Measurements from ENCODE around the gene EGFR.

EGFR gene

DNA sequence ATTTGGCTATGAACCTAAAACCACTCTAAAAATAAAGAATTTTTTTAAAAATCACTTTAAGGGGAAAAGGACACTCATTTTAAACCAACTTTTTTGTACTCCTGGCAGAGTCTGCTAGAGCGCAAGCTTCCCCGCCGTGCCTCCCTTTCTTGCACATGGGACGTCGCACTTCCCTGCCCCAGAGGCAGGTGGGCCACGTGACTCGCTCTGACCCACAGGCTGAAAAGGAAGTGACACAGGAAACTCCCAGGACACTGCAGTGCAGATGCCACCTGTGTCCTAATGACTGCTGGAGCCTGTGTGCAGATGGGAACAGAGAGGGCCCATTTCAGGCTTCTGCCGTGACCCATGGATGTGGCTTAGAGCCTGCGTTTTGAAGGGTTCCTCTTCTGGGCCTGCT lies 204.2 kb downstream of the EGFR start:
- no peak for DNase-seq (ENCODE audit: low read depth)
- TF ChIP-seq, protein P1, sequence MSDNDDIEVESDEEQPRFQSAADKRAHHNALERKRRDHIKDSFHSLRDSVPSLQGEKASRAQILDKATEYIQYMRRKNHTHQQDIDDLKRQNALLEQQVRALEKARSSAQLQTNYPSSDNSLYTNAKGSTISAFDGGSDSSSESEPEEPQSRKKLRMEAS (IDR thresholded peaks at IDR 0.05; ENCODE audit: low read depth, low read length) = peak; percentile 23; the same call in 1 of the 2 replicates
- TF ChIP-seq POLR2A (IDR thresholded peaks at IDR 0.05; ENCODE audit: extremely low read depth, insufficient read length) = no peak
- TF ChIP-seq MYC (IDR thresholded peaks at IDR 0.05; ENCODE audit: low read depth, low read length) = no peak
- H3K4me3 ChIP-seq (ENCODE audit: low read depth, low read length) = no peak overlapping the region

DNA sequence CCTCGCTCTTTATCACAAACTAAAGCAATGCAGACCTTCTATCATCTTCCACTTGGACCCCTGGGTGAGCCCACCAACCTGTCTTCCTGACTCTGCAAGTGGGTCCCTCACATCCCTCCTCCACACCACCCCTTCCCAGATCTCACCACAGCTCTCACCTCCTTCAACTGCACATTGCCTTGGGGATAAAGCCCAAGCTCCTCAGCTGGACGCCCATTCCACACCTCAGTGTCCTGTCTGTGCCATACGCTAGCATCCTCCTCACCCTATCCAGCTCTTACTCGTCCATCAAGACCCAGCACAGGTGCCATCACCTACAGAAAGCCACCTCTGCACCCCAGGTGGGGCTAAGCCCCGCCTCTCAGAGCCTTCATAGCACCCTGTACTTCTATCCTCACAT lies 205.3 kb downstream of the EGFR start:
- TF ChIP-seq, protein P1 (IDR thresholded peaks at IDR 0.05; ENCODE audit: low read depth, low read length) = no peak
- TF ChIP-seq MYC (IDR thresholded peaks at IDR 0.05; ENCODE audit: low read depth, low read length) (no peak), POLR2A (IDR thresholded peaks at IDR 0.05; ENCODE audit: extremely low read depth, insufficient read length) (no peak)
- TF ChIP-seq, protein P2, sequence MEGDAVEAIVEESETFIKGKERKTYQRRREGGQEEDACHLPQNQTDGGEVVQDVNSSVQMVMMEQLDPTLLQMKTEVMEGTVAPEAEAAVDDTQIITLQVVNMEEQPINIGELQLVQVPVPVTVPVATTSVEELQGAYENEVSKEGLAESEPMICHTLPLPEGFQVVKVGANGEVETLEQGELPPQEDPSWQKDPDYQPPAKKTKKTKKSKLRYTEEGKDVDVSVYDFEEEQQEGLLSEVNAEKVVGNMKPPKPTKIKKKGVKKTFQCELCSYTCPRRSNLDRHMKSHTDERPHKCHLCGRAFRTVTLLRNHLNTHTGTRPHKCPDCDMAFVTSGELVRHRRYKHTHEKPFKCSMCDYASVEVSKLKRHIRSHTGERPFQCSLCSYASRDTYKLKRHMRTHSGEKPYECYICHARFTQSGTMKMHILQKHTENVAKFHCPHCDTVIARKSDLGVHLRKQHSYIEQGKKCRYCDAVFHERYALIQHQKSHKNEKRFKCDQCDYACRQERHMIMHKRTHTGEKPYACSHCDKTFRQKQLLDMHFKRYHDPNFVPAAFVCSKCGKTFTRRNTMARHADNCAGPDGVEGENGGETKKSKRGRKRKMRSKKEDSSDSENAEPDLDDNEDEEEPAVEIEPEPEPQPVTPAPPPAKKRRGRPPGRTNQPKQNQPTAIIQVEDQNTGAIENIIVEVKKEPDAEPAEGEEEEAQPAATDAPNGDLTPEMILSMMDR (IDR thresholded peaks at IDR 0.05; ENCODE audit: low read depth, low read length) = no peak
- DNase-seq (ENCODE audit: low read depth) = no peak
- no peak overlapping the region for H3K4me3 ChIP-seq (ENCODE audit: low read depth, low read length)

DNA sequence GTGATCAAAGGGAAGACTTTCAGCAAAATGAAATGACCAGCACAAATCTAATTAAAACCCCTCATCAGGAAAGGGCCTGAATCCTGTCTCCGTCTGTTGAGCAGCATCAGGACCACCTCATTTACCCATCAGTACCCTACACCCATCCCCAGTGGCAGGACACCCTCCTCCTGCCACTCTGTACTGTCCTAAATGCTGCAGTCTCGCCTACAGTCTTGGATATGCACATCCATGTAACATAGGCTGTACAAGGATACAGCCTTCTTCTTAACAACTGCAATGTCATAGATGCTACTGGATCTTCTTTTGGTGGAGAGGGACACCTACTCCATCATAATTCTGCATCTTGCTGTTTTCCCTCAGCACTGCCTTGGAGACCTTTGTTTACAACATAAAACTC lies 206.0 kb downstream of the EGFR start:
- no peak for DNase-seq (ENCODE audit: low read depth)
- no peak overlapping the region for H3K4me3 ChIP-seq (ENCODE audit: low read depth, low read length)
- no peak for TF ChIP-seq POLR2A (IDR thresholded peaks at IDR 0.05; ENCODE audit: extremely low read depth, insufficient read length)
- TF ChIP-seq, protein P1 (IDR thresholded peaks at IDR 0.05; ENCODE audit: low read depth, low read length) = no peak
- no peak for TF ChIP-seq MYC (IDR thresholded peaks at IDR 0.05; ENCODE audit: low read depth, low read length)
- TF ChIP-seq, protein P2 (IDR thresholded peaks at IDR 0.05; ENCODE audit: low read depth, low read length) = no peak

DNA sequence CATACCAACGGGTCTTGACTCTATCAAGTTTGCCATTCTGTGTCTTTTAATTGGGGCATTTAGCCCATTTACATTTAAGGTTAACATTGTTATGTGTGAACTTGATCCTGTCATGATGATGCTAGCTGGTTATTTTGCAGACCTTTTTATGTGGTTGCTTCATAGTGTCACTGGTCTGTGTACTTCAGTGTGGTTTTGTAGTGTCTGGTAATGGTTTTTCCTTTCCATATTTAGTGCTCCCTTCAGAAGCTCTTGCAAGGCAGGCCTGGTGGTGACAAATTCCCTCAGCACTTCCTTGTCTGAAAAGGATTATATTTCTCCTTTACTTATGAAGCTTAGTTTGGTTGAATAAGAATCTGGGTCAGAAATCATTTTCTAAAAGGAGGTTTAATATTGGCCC lies 211.2 kb downstream of the EGFR start:
- TF ChIP-seq, protein P1 (IDR thresholded peaks at IDR 0.05; ENCODE audit: low read depth, low read length) = no peak
- TF ChIP-seq POLR2A (IDR thresholded peaks at IDR 0.05; ENCODE audit: extremely low read depth, insufficient read length) = no peak
- TF ChIP-seq MYC (IDR thresholded peaks at IDR 0.05; ENCODE audit: low read depth, low read length) = no peak
- TF ChIP-seq, protein P2 (IDR thresholded peaks at IDR 0.05; ENCODE audit: low read depth, low read length) = no peak
- no peak overlapping the region for H3K4me3 ChIP-seq (ENCODE audit: low read depth, low read length)
- DNase-seq (ENCODE audit: low read depth) = no peak

DNA sequence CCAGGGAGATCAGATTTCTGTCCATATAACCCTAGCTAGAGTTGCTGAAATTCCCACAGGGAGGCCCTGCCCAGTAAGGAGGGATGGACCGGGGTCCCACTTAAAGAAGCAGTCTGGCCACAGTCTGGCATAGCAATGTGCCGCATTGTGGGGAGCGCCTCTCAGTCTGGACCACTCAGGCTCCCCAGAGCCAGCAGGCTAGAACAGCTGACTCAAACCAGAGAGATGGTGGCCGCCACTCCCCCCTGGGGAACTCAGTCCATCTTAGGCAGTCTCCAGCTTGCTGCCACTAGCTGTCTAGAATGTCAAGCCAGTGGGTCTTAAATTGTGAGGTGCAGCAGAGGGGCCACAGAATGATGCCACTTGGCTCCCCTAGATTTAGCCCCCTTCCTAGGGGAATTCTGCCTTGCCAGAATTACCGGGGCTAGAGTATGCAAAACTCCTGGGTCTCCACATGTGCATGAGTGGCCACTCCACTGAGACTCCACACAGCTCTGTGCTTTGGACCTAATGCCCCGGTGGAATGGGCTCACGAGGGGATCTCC lies 213.0 kb downstream of the EGFR start:
- no peak overlapping the region for H3K4me3 ChIP-seq (ENCODE audit: low read depth, low read length)
- TF ChIP-seq, protein P2 (IDR thresholded peaks at IDR 0.05; ENCODE audit: low read depth, low read length) = no peak
- TF ChIP-seq, protein P1 (IDR thresholded peaks at IDR 0.05; ENCODE audit: low read depth, low read length) = no peak
- TF ChIP-seq MYC (IDR thresholded peaks at IDR 0.05; ENCODE audit: low read depth, low read length) (no peak), POLR2A (IDR thresholded peaks at IDR 0.05; ENCODE audit: extremely low read depth, insufficient read length) (no peak)
- DNase-seq (ENCODE audit: low read depth) = no peak

DNA sequence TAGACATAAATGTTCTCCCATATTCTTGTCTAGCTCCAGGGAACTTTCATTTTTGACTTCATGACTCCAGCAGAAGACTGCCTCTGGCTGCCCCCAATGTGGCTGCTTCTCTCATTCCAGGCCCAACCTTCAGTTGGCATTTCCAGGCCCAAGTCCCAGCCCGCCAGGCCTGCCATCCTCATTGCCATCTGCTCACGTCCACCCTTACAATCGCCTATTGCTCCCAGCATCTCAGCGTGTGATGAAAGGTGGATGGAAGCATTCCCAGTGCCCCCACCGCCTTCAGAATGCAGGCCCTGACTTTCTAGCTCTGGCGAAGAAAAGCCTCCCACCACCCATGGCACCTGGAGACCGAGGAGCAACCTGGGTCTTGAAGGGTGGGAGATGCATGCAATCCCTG lies 214.2 kb downstream of the EGFR start:
- TF ChIP-seq, protein P2 (IDR thresholded peaks at IDR 0.05; ENCODE audit: low read depth, low read length) = no peak
- TF ChIP-seq, protein P1 (IDR thresholded peaks at IDR 0.05; ENCODE audit: low read depth, low read length) = no peak
- no peak for TF ChIP-seq MYC (IDR thresholded peaks at IDR 0.05; ENCODE audit: low read depth, low read length)
- no peak for TF ChIP-seq POLR2A (IDR thresholded peaks at IDR 0.05; ENCODE audit: extremely low read depth, insufficient read length)
- no peak overlapping the region for H3K4me3 ChIP-seq (ENCODE audit: low read depth, low read length)
- DNase-seq (ENCODE audit: low read depth) = no peak
